Measurements from ENCODE around the gene PCDHGB7. TPM values are rescaled to one million over a fixed set of nuclear protein-coding genes. Genes with fewer than 3 reads are reported as not detected.

PCDHGB7 gene
- polyA plus RNA-seq, 1 donor from 2014 or later = 5.1 TPM

DNA sequence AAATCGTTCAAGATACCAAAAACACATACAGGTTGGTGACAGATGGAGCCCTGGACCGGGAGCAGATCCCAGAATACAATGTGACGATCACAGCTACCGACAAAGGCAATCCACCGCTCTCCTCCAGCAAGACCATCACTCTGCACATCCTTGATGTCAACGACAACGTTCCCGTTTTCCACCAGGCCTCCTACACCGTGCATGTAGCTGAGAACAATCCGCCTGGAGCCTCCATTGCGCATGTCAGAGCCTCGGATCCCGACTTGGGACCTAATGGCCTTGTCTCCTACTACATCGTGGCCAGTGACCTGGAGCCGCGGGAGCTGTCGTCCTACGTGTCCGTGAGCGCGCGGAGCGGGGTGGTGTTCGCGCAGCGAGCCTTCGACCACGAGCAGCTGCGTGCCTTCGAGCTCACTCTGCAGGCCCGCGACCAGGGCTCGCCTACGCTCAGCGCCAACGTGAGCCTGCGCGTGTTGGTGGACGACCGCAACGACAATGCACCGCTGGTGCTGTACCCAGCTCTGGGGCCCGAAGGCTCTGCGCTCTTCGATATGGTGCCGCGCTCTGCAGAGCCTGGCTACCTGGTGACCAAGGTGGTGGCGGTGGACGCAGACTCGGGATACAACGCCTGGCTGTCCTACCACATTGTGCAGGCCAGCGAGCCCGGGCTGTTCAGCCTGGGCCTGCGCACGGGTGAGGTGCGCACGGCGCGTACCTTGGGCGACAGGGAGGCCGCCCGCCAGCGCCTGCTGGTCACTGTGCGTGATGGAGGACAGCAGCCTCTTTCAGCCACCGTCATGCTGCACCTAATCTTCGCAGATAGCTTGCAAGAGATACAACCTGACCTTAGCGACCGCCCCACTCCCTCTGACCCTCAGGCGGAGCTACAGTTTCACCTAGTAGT is 45.7 kb upstream of the PCDHGB7 start:
- no peak for TF ChIP-seq CTCF (IDR thresholded peaks at IDR 0.05; ENCODE audit: poor library complexity, severe bottlenecking)
- no peak for TF ChIP-seq TAF1 (IDR thresholded peaks at IDR 0.05; ENCODE audit: low read depth)
- TF ChIP-seq RAD21 (conservative IDR thresholded peaks at IDR 0.05) = no peak
- TF ChIP-seq EP300 (conservative IDR thresholded peaks at IDR 0.05; ENCODE audit: poor library complexity, severe bottlenecking) = no peak
- TF ChIP-seq MXI1 (conservative IDR thresholded peaks at IDR 0.05; ENCODE audit: poor library complexity, severe bottlenecking) = no peak
- no peak for TF ChIP-seq POLR2AphosphoS5 (IDR thresholded peaks at IDR 0.05)
- no peak for TF ChIP-seq EZH2 (IDR thresholded peaks at IDR 0.05; ENCODE audit: borderline replicate concordance, insufficient read depth, low read length, poor library complexity, severe bottlenecking)
- no peak for TF ChIP-seq SMC3 (conservative IDR thresholded peaks at IDR 0.05; ENCODE audit: poor library complexity)
- TF ChIP-seq, protein P1, sequence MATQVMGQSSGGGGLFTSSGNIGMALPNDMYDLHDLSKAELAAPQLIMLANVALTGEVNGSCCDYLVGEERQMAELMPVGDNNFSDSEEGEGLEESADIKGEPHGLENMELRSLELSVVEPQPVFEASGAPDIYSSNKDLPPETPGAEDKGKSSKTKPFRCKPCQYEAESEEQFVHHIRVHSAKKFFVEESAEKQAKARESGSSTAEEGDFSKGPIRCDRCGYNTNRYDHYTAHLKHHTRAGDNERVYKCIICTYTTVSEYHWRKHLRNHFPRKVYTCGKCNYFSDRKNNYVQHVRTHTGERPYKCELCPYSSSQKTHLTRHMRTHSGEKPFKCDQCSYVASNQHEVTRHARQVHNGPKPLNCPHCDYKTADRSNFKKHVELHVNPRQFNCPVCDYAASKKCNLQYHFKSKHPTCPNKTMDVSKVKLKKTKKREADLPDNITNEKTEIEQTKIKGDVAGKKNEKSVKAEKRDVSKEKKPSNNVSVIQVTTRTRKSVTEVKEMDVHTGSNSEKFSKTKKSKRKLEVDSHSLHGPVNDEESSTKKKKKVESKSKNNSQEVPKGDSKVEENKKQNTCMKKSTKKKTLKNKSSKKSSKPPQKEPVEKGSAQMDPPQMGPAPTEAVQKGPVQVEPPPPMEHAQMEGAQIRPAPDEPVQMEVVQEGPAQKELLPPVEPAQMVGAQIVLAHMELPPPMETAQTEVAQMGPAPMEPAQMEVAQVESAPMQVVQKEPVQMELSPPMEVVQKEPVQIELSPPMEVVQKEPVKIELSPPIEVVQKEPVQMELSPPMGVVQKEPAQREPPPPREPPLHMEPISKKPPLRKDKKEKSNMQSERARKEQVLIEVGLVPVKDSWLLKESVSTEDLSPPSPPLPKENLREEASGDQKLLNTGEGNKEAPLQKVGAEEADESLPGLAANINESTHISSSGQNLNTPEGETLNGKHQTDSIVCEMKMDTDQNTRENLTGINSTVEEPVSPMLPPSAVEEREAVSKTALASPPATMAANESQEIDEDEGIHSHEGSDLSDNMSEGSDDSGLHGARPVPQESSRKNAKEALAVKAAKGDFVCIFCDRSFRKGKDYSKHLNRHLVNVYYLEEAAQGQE (IDR thresholded peaks at IDR 0.05; ENCODE audit: borderline replicate concordance) = no peak
- no peak overlapping the region for H3K4me3 ChIP-seq (ENCODE audit: low read length)
- H2AFZ ChIP-seq (ENCODE audit: low read depth, low read length) = no peak overlapping the region

DNA sequence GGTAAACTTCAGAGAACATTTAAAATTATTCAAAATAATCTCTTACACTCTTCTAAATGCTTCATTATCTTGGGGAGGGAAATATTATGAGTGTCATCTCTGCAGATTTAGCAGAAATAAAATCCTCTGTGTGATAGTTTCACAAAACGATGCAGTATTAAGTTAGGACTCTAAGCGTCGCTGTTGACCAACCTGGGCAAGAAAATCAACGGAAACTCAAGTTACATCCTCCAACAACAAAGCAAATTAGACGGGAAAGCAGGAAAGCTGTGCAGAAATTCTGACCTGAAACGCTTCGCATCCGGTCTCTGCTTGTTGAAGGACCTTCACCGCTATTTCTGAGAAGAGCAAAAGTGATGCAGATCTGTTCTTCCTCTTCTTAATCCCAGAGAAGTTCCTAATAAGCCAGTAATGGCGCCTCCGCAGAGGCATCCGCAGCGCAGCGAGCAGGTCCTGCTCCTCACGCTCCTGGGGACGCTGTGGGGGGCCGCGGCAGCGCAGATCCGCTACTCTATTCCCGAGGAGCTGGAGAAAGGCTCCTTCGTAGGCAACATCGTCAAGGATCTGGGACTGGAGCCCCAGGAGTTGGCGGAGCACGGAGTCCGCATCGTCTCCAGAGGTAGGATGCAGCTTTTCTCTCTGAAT is 43.7 kb upstream of the PCDHGB7 start, which contains the start of gene PCDHGA6:
PCDHGA6 (plus strand) TSS at position 219 of the 645 bp plus-strand sequence; CDS start at position 412, 193 bp downstream.
- no peaks in the 10 kb centered on the region for H3K36me3 ChIP-seq (ENCODE audit: insufficient read depth, low read length)
- peaks cover 35% of the 10 kb centered on the region for H3K9me3 ChIP-seq (ENCODE audit: low read length)
- no peaks in the 10 kb centered on the region for H3K9me2 ChIP-seq (ENCODE audit: insufficient read depth, low read length)
- no peak within 1 kb of the TSS for H3K27ac ChIP-seq (ENCODE audit: low read length)
- H2AFZ ChIP-seq (ENCODE audit: low read depth, low read length) = no peak within 1 kb of the TSS
- no peaks in the 10 kb centered on the region for H3K27me3 ChIP-seq (ENCODE audit: insufficient read depth, low read depth, low read length)
- H3F3A ChIP-seq (ENCODE audit: insufficient read depth, low read length, poor library complexity, severe bottlenecking) = no peaks in the 10 kb centered on the region
- H3K4me3 ChIP-seq (ENCODE audit: low read length) = no peak within 1 kb of the TSS
- no peak within 1 kb of the TSS for H3K9ac ChIP-seq (ENCODE audit: low read length)
- H3K79me2 ChIP-seq (replicated peaks; ENCODE audit: insufficient read depth, low read length) = no peaks in the 10 kb centered on the region
- H3K4me2 ChIP-seq (ENCODE audit: low read length) = no peak within 1 kb of the TSS
- H4K20me1 ChIP-seq (ENCODE audit: insufficient read depth) = no peaks in the 10 kb centered on the region
- no peak for TF ChIP-seq RAD21 (conservative IDR thresholded peaks at IDR 0.05)
- TF ChIP-seq SMC3 (conservative IDR thresholded peaks at IDR 0.05; ENCODE audit: poor library complexity) = no peak
- no peak for TF ChIP-seq EZH2 (IDR thresholded peaks at IDR 0.05; ENCODE audit: borderline replicate concordance, insufficient read depth, low read length, poor library complexity, severe bottlenecking)
- no peak for TF ChIP-seq MXI1 (conservative IDR thresholded peaks at IDR 0.05; ENCODE audit: poor library complexity, severe bottlenecking)
- no peak for TF ChIP-seq CTCF (IDR thresholded peaks at IDR 0.05; ENCODE audit: poor library complexity, severe bottlenecking)
- no peak for TF ChIP-seq EP300 (conservative IDR thresholded peaks at IDR 0.05; ENCODE audit: poor library complexity, severe bottlenecking)
- TF ChIP-seq, protein P1 (IDR thresholded peaks at IDR 0.05; ENCODE audit: borderline replicate concordance) = no peak
- TF ChIP-seq POLR2AphosphoS5 (IDR thresholded peaks at IDR 0.05) = no peak
- no peak for TF ChIP-seq TAF1 (IDR thresholded peaks at IDR 0.05; ENCODE audit: low read depth)

More for the DNA sequence above, 45.7 kb upstream of the PCDHGB7 start:
- Histone ChIP-seq H3K36me3 (ENCODE audit: insufficient read depth, low read length) (no peaks in the 10 kb centered on the region), H4K20me1 (ENCODE audit: insufficient read depth) (no peaks in the 10 kb centered on the region), H3K27me3 (ENCODE audit: insufficient read depth, low read depth, low read length) (no peaks in the 10 kb centered on the region), H3K79me2 (replicated peaks; ENCODE audit: insufficient read depth, low read length) (no peaks in the 10 kb centered on the region), H3K9me3 (ENCODE audit: low read length) (peaks cover 35% of the 10 kb centered on the region), H3K9ac (ENCODE audit: low read length) (no peak overlapping the region), H3K9me2 (ENCODE audit: insufficient read depth, low read length) (no peaks in the 10 kb centered on the region), H3F3A (ENCODE audit: insufficient read depth, low read length, poor library complexity, severe bottlenecking) (no peaks in the 10 kb centered on the region), H3K27ac (ENCODE audit: low read length) (no peak overlapping the region), H3K4me2 (ENCODE audit: low read length) (no peak overlapping the region)

All from neural cell (in vitro differentiated cells).